HG02798 (cell line): ENCODE data around the gene PHRF1.
A peak's percentile ranks its signal among the peaks of the same experiment; 100 is the strongest.

ENCODE experiments used
- ATAC-seq: cut with Tn5 transposase; IDR thresholded peaks from one replicate; pipeline ENCODE4 v1.9.1; 2021; ENCODE audit warnings: mild to moderate bottlenecking; ENCODE audit not compliant: unreplicated experiment, poor library complexity

PHRF1 gene

GRCh38 chr11:555227-555779, 21.0 kb upstream of the PHRF1 start:
- ATAC-seq, result peak; percentile 3

DNA sequence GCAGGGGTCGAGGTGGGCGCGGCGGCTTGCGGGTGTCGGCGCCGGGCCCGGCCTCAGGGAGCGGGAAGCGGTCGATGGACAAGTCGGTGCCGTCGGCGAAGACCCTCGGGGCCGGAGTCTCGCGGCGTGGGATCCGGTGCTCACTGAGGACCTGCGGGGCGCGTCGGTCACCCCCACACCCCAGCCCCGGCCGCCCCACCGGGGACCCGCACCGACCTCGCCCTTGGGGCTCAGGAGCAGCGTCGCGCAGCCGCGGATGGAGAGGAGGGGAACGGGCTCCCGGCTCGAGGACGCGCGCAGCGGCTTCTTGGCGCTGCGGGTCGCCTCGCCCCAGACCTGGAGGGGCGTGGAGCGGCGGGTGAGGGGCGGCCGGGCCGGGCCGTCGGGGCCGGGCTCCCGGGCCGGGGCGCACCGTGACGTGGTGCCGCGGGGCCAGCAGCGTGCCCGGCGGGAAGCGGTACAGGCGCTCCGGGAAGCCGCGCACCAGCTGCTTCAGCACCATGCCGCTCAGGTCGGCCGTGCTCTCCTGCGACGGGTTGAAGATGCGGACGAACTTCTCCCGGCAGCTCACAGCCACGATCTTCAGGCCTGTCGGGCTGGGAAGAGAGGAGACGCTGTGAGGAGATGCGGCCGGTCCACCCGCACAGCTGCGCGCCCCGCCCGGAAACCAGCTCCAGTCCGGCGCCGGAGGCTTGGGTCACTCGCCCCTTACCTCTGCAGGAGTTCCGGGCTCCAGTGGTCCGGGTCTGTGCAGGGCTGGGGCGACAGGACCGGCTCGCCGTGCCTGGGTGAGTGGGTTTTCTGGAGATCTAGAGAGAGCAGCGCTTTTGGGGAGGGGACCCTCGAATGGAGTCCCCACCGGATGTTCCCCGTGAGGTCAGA, 20.2 kb upstream of the PHRF1 start:
- ATAC-seq, result no peak

GRCh38 chr11:556662-557256, 19.5 kb upstream of the PHRF1 start:
- ATAC-seq, result no peak

GRCh38 chr11:557328-558132, 18.7 kb upstream of the PHRF1 start:
- no peak for ATAC-seq

- no peak for ATAC-seq
Observed at GRCh38 chr11:558503-558902, 17.8 kb upstream of the PHRF1 start.

GRCh38 chr11:559020-559620, 17.1 kb upstream of the PHRF1 start:
- no peak for ATAC-seq

DNA sequence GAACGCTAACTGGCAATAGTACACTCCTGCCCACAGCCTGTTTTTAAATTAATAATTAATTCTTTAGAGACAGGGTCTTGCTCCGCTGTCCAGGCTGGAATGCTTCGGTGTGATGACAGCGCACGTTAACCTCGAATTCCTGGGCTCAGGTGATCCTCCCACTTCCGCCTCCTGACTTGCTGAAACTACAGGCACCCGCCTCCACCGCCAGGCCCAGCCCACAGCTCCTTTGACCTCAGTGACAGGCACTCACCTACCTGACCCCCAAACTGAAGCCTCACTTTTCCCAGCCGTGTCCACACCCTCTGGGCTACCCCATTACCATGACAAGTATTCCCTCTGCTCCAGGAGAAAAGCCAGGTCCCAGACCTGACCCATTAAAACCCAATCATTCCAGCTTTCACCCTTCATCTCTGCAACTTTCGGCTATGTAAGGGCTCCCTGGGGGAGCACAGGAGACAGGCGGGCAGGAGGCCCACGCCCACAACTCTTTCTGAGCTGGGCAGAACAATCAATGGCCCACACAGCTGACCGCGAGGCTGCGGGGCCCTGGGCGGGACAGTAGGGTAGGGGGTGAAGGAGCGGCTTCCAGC, 16.5 kb upstream of the PHRF1 start:
- ATAC-seq, result no peak

GRCh38 chr11:560305-561147, 15.7 kb upstream of the PHRF1 start, which contains the start of the genes LMNTD2 and RASSF7:
TSS of gene LMNTD2 (minus strand) at chr11:560738. CDS start at chr11:560716, 22 bp downstream.
TSS of gene RASSF7 (plus strand) at chr11:560970. CDS start at chr11:561769, 799 bp downstream.
- ATAC-seq, result peak; percentile 87

DNA sequence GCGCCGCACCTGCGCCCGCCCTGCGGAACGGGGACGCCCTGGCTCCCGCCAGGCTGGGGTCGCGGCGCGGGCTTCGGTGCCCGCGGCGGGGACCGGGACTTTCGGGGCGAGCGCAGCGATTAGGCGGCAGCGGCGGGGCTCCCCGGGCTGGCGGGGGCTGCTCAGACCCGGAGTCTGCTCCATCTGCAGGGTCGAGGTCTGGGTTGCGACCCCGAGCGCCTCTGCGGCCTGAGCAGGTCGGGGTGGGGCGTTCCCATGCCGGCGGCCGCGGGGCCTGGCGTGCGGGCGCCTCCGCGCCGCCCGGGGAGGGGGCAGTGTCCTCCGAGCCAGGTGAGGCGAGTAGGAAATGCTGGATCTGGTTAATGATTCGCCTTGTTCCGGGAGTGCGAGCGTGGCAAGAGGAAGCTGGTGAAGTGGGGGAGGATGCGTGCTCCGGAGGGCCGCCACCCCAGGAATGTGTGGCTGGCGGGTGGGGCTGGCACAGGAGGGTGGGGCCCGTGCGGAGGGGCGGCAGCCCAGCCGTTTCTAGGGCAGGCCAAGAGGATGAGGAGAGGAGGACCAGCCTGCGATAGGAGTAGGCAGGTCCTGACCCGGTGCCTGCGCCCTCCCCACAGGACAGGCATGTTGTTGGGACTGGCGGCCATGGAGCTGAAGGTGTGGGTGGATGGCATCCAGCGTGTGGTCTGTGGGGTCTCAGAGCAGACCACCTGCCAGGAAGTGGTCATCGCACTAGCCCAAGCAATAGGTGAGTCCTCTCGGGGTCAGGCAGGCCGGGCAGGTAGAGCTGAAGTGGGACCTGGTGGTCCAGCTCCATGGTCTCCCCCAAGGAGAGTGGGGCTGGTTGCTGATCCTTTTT, 14.9 kb upstream of the PHRF1 start:
- ATAC-seq, result peak; percentile 12

- ATAC-seq, result no peak
Observed at GRCh38 chr11:562046-562645, 14.1 kb upstream of the PHRF1 start.

DNA sequence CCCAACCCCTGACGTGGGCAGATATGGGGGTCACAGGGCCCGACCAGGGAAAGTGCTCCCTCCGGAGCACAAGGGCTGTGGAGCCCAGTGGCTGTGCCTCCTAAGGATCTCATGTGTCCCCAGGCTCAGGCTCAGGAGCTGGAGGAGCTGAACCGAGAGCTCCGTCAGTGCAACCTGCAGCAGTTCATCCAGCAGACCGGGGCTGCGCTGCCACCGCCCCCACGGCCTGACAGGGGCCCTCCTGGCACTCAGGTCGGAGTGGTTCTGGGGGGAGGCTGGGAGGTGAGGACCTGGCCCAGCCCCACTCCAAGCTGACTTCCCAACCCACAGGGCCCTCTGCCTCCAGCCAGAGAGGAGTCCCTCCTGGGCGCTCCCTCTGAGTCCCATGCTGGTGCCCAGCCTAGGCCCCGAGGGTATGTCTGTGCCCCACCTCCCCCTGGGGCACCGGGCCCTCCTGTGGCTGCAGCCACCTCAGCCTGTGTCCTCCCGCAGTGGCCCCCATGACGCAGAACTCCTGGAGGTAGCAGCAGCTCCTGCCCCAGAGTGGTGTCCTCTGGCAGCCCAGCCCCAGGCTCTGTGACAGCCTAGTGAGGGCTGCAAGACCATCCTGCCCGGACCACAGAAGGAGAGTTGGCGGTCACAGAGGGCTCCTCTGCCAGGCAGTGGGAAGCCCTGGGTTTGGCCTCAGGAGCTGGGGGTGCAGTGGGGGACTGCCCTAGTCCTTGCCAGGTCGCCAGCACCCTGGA, 13.0 kb upstream of the PHRF1 start:
- no peak for ATAC-seq

DNA sequence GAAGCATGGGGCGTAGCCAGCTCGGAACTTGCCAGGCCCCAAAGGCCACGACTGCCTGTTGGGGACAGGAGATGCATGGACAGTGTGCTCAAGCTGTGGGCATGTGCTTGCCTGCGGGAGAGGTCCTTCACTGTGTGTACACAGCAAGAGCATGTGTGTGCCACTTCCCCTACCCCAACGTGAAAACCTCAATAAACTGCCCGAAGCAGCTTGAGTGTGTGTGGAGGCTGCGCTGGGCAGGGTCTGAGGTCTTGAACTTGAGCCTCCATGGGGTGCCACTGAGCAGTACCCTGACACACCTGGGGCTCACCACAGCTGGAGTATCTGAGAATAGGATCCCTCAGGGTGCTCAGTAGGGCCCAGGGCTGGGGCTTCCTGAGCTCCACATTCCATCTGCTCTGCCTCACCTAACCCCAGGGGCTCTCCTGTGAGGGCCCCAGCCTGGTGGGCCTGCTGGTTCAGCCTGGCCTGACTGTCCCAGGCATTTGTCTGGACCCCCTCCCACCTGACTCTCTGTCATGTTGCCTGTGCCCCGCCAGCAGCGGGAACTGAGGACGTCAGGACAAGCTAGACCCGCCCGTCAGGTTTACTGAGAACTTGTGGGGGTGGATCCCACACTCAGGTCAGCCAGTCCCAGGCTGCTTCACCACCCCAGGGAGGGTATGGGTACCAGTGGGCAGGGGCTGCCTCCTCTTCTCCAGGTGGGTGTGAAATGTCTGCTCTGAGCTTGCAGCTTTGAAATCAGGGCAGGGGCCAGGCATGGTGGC, 12.3 kb upstream of the PHRF1 start:
- ATAC-seq, result no peak

DNA sequence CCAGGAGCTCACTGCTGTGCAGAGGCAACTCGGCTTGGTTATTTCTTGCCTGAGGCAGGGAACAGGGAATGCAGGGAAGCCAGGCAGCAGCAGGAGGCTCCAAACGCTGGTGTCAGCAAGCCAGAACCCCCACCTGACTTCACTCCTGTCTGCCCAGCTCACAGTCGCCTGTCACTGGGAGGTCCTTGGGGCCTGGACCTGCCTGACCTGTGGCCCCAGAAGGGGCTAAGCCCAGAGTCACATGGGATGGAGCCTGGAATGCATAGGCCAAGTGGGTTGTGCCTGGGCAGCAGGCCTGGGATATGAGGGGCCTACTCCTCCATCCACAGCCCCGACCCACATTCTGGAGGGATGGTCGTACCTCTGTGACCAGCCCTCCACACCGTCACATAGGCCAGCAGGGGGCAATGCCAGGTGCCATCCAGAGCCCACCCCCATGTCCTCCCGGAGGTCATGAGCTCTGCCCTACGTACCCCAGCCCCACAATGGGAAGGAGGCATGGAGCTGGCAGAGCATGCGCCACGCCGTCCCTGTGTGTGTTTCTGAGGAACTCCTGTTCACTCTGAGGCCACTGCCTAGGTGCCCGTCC, 10.3 kb upstream of the PHRF1 start:
- no peak for ATAC-seq

GRCh38 chr11:567011-567628, 9.2 kb upstream of the PHRF1 start:
- ATAC-seq, result no peak

DNA sequence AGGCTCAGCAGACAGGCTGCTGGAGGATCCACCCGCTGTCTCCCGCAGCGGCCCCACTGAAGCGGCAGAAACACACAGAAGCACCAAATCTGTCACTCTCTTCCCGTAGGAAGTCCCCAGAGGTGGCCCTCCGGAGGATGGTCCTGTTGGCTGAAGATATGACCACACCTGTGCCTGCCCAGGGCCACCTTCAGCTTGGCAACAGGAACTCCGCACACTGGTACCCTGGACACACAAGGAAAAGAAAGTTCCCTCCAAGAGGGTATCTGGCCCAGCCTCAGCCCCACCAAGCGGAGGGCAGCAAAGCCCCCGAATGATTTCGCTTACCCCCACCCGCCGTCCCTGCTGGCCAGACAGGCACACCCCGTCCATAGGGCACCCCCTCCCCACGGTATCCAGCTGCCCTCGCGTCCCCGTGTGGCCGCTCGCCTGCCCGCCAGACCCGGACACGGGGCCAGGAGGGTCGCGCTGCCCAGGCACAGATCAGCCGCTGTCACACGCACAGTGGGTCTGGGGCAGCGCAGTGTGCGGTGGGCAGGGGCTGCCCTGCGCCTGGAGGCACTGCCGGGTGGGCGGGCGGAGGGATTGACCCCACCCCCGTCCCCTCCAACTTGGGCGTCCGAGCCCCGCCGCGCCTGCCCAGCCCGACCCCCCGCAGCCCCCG, 8.5 kb upstream of the PHRF1 start:
- ATAC-seq, result no peak
